ENCODE data around the gene MEGF9.

DNA sequence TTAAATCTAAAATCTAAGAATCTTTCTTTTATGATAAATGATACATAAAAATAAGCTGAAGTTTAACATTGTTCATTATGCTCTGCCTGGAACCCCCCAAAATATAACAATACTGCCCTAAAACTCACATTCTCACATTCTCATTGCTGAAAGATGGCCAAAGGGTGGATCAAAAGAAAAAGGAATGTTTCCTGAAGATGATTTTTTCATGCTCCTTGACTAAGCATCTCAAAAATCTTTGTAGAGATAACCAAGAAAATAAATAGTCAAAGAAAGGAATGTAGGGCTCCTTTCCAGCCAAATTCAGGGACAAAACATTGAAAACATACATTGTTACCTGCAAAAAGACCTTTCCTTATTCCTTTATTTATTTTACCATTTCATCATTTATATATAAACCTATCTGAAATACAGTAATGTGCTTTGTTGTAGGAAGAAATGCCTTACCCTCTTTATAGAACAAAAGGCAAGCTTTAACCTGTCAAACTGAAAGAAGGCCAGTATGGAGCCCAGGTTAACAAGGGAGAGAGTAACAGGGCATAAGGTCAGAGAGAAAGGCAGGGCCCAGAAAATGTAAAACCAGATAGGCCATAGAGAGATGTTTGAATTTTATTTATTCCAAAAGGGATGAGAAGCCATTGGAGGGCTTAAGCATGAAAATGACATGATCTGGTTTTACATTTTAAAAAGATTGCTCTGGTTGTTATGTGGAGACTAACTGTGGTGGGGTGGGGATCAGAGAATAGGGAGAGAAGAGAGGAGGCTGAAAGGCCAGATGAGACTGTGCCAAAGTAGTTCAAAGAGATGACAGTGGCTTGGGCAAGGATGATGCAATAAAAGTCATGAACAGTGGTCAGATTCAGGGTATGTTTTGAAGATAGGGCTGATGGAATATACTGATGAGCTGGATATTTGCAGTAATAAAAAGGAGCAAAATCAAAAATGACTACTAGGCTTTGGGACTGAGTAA, 97.0 kb downstream of the MEGF9 start:
- TF ChIP-seq, protein P1, sequence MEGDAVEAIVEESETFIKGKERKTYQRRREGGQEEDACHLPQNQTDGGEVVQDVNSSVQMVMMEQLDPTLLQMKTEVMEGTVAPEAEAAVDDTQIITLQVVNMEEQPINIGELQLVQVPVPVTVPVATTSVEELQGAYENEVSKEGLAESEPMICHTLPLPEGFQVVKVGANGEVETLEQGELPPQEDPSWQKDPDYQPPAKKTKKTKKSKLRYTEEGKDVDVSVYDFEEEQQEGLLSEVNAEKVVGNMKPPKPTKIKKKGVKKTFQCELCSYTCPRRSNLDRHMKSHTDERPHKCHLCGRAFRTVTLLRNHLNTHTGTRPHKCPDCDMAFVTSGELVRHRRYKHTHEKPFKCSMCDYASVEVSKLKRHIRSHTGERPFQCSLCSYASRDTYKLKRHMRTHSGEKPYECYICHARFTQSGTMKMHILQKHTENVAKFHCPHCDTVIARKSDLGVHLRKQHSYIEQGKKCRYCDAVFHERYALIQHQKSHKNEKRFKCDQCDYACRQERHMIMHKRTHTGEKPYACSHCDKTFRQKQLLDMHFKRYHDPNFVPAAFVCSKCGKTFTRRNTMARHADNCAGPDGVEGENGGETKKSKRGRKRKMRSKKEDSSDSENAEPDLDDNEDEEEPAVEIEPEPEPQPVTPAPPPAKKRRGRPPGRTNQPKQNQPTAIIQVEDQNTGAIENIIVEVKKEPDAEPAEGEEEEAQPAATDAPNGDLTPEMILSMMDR (IDR thresholded peaks at IDR 0.05; ENCODE audit: insufficient read depth, low read length) = no peak
- TF ChIP-seq POLR2AphosphoS5 (IDR thresholded peaks at IDR 0.05; ENCODE audit: low read depth) (no peak), REST (IDR thresholded peaks at IDR 0.05; ENCODE audit: insufficient replicate concordance, low read depth) (no peak)

Measured in HL-60 (cell line).